SK-N-SH treated with all-trans-retinoic acid at 6 μM for 48 hours (cell line): ENCODE data around the gene TMED1.

ENCODE experiments used
- BACH2 ChIP-seq: fragments of 250-450 bp; sonication (Bioruptor Pico); IDR thresholded peaks from 2 replicates; pipeline ENCODE4 v1.9.0; 2021; ENCODE audit warnings: mild to moderate bottlenecking, borderline replicate concordance
- CREB5 ChIP-seq: fragments of 250-450 bp; sonication (Bioruptor Pico); IDR thresholded peaks from 2 replicates; pipeline ENCODE4 v1.5.1; 2020; ENCODE audit warnings: low read depth, mild to moderate bottlenecking, moderate library complexity
- ISL1 ChIP-seq: fragments of 250-450 bp; sonication (Bioruptor Pico); IDR thresholded peaks from 2 replicates; pipeline ENCODE4 v2.1.2; 2022; ENCODE audit warnings: mild to moderate bottlenecking, moderate library complexity
- OSR1 ChIP-seq: fragments of 250-450 bp; sonication (Bioruptor Pico); IDR thresholded peaks from 2 replicates; pipeline ENCODE4 v1.8.0; 2022; ENCODE audit warnings: moderate library complexity, mild to moderate bottlenecking, inconsistent platforms
- PATZ1 ChIP-seq: fragments of 250-450 bp; sonication (Bioruptor Pico); IDR thresholded peaks from 2 replicates; pipeline ENCODE4 v1.8.0; 2020; ENCODE audit warnings: mild to moderate bottlenecking, moderate library complexity, borderline replicate concordance
- RARB ChIP-seq: fragments of 250-450 bp; sonication (Bioruptor Pico); IDR thresholded peaks from 2 replicates; pipeline ENCODE4 v1.8.0; 2021; ENCODE audit warnings: mild to moderate bottlenecking, moderate library complexity
- TCF4 ChIP-seq: fragments of 250-450 bp; sonication (Bioruptor Pico); IDR thresholded peaks from 2 replicates; pipeline ENCODE4 v1.8.0; 2021; ENCODE audit warnings: mild to moderate bottlenecking, moderate library complexity, borderline replicate concordance
- TSHZ2 ChIP-seq: fragments of 250-450 bp; sonication (Bioruptor Pico); IDR thresholded peaks from 2 replicates; pipeline ENCODE4 v1.5.0; 2020; ENCODE audit warnings: mild to moderate bottlenecking, moderate library complexity
- ZC3H10 ChIP-seq: fragments of 250-450 bp; sonication (Bioruptor Pico); IDR thresholded peaks from 2 replicates; pipeline ENCODE4 v1.5.1; 2021; ENCODE audit warnings: mild to moderate bottlenecking, moderate library complexity
- ZFP3 ChIP-seq: fragments of 250-450 bp; sonication (Bioruptor Pico); IDR thresholded peaks from 2 replicates; pipeline ENCODE4 v1.5.0; 2020; ENCODE audit warnings: mild to moderate bottlenecking, moderate library complexity
- ZFP30 ChIP-seq: fragments of 450-650 bp; formaldehyde crosslinking; IDR thresholded peaks from 2 replicates; pipeline ENCODE4 v1.5.0; 2022; ENCODE audit warnings: mild to moderate bottlenecking, moderate library complexity
- ZNF565 ChIP-seq: fragments of 450-650 bp; formaldehyde crosslinking; conservative IDR thresholded peaks from 2 replicates; pipeline ENCODE4 v1.5.0; 2020; ENCODE audit warnings: low read depth, mild to moderate bottlenecking, moderate library complexity
- ZNF8 ChIP-seq: fragments of 450-650 bp; formaldehyde crosslinking; IDR thresholded peaks from 2 replicates; pipeline ENCODE4 v1.5.0; 2020; ENCODE audit warnings: mild to moderate bottlenecking, moderate library complexity

DNA sequence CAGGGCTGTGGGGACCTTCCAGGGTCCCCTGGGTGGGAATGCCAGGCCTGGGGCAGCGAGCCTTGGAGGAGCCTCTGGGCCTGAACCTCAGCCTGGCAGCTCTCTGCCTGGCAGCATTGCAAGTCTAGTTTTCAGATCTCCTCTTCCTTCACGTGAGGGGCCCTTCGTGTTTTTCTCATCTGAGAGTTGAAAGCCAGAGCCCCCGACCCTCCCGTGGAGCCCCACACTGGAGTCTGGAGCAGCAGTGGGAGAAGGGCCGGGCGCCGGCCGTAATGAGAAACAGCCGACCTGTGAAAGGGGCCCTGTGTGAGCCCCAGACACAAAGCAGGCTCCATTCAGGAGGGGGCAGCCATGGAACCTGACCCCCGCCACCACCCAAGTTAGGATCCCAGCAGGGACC is 19.3 kb downstream of the TMED1 start:
- no peak for TF ChIP-seq ZNF8
- no peak for TF ChIP-seq ZFP3
- no peak for TF ChIP-seq OSR1
- TF ChIP-seq RARB: no peak
- no peak for TF ChIP-seq ZFP30
- TF ChIP-seq PATZ1: no peak
- no peak for TF ChIP-seq BACH2 (CRISPR knock-in tag)
- no peak for TF ChIP-seq CREB5
- TF ChIP-seq ZNF565 (CRISPR knock-in tag): no peak
- no peak for TF ChIP-seq TSHZ2
- no peak for TF ChIP-seq ISL1 (CRISPR knock-in tag)
- TF ChIP-seq ZC3H10 (CRISPR knock-in tag): no peak
- TF ChIP-seq TCF4: no peak
